ENCODE data around the gene TOP2B. TPM values are rescaled to one million over a fixed set of nuclear protein-coding genes. Genes with fewer than 3 reads are reported as not detected.

Gene TOP2B
- total and polyA plus RNA-seq, 9 of the 15 experiments (the other 6 are each of a cell fraction or from before 2014, with no cell fraction given): 45.3 to 186 (median 134) TPM

DNA sequence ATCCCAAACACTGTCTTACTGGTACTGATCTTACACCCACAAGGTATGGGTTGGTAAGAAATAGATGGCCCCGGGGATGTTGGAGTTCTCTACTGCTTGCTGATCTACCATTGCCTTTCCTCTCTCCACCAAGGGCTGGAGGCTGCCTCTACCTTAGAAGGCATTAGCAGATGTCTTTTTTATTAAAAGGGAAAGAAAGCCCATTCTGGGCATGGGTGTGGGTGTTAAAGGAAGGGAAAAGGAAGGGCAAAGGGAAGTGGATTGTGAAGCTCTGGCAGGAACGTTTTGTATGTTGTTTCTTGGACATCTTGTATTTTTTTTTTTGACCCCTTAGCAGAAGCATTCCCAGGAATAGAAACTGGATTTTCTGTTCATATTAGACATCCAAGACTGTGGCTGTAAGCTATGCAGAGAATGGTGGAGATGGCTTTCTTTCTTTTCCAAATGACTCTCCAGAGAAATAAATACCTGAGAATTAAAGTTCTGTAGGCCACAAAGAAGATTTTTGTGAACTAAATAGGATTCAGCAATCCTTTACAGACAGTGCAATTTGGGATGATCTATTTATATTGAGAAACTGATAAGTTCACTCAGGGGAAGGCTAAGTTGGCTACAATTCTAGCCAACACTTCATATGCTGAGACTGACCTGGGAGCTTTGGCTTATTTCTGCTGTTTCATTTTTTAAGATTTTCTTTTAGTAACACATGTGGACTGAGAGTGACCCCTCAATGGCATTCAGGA lies 108.8 kb downstream of the TOP2B start:
- FAIRE-seq (no peak), DNase-seq (ENCODE audit: extremely low read depth in 1 of 4, low spot score in 3 of 4) (no peak), ATAC-seq (no peak)
- 3% methylated on average over 2 of the region's 2 CpGs for WGBS (ENCODE audit: insufficient coverage, low coverage, missing lambda C conversion rate)
- Histone ChIP-seq H3K36me3 (ENCODE audit: control insufficient read depth, insufficient read depth, low read length) (no peaks in the 10 kb centered on the region), H3K27ac (ENCODE audit: extremely low read depth, low read depth, low read length) (no peak overlapping the region), H3K79me2 (ENCODE audit: control insufficient read depth, insufficient read depth, low read length) (no peaks in the 10 kb centered on the region), H3K9me3 (replicated peaks; ENCODE audit: control insufficient read depth, insufficient read depth, low read depth, low read length) (no peaks in the 10 kb centered on the region), H3K4me2 (ENCODE audit: insufficient read depth, low read length) (no peak overlapping the region), H3K9ac (ENCODE audit: insufficient read depth in 1 of 2, low read depth in 2 of 2, low read length in 2 of 2) (no peak overlapping the region), H3K27me3 (ENCODE audit: control insufficient read depth in 2 of 2, insufficient read depth in 2 of 2, low read length in 2 of 2) (no peaks in the 10 kb centered on the region; a peak in 1 of 5 replicates), H2AFZ (ENCODE audit: low read depth, low read length) (no peak overlapping the region), H3K4me1 (replicated peaks in 1 of 2; ENCODE audit: control insufficient read depth in 2 of 2, insufficient read depth in 2 of 2, low read length in 2 of 2) (no peaks in the 10 kb centered on the region), H3K9me1 (ENCODE audit: control insufficient read depth, insufficient read depth, low read length) (no peaks in the 10 kb centered on the region), H4K20me1 (replicated peaks; ENCODE audit: control insufficient read depth, insufficient read depth, low read length) (no peaks in the 10 kb centered on the region), H3K4me3 (no peak overlapping the region)
- in situ Hi-C loops (cut with MboI) (no loop called here), intact Hi-C loops (cut with micrococcal nuclease) (no loop called here)
- ChIA-PET CTCF (ENCODE audit: low intra/inter-chr PET ratio) (interaction anchor here (0.7 kb wide), 1 partner anchor 92 kb away, joined by 3 read pairs; no protein-coding TSS in a partner anchor), POLR2A (interaction anchor here (0.7 kb wide), 1 partner anchor 10 kb away, joined by 3 read pairs; no protein-coding TSS in a partner anchor)
- no TSS peak for BruUV-seq (replicated peaks)
- TF ChIP-seq RAD51 (IDR thresholded peaks at IDR 0.05; ENCODE audit: borderline replicate concordance, low read depth) (no peak), ZNF24 (IDR thresholded peaks at IDR 0.05) (no peak), TRIM24 (IDR thresholded peaks at IDR 0.05) (no peak), CHAMP1 (IDR thresholded peaks at IDR 0.05) (no peak), KAT8 (IDR thresholded peaks at IDR 0.05; ENCODE audit: low read depth) (no peak), DDX20 (tag; IDR thresholded peaks at IDR 0.05; ENCODE audit: low read depth) (no peak), NBN (IDR thresholded peaks at IDR 0.05; ENCODE audit: low read depth) (no peak), SIN3A (IDR thresholded peaks at IDR 0.05; ENCODE audit: borderline replicate concordance in 2 of 2, control insufficient read depth in 1 of 2, low read depth in 2 of 2, low read length in 2 of 2) (no peak), TCFL5 (CRISPR knock-in tag; conservative IDR thresholded peaks at IDR 0.05) (no peak), RERE (CRISPR knock-in tag; IDR thresholded peaks at IDR 0.05; ENCODE audit: borderline replicate concordance) (no peak)
